SK-N-MC (cell line): ENCODE results near the gene GPR160.

Source experiments
- EZH2 ChIP-seq: fragments of 200-600 bp; sonication (generic); IDR thresholded peaks from one replicate; pipeline ENCODE4 v1.6.1; 2017; ENCODE audit warnings: antibody characterized with exemption
- FOXP2 ChIP-seq: optimal IDR thresholded peaks from 2 replicates; pipeline ENCODE3; 2011; ENCODE audit warnings: mild to moderate bottlenecking, moderate library complexity; ENCODE audit not compliant: insufficient read depth; ENCODE audit errors: extremely low read length, control extremely low read depth
- POLR2AphosphoS5 ChIP-seq: IDR thresholded peaks from 2 replicates; pipeline ENCODE4 v1.6.1; 2012; ENCODE audit warnings: mild to moderate bottlenecking, low read depth, low read length, borderline replicate concordance

- TF ChIP-seq EZH2 (no peak), POLR2AphosphoS5 (peak; percentile 59; the same call in 1 of the 2 replicates), FOXP2 (no peak)
These were observed 90.6 kb downstream of the GPR160 start for GRCh38 chr3:170128259-170128976.
